ENCODE results near the gene TNPO3.

TNPO3 gene

DNA sequence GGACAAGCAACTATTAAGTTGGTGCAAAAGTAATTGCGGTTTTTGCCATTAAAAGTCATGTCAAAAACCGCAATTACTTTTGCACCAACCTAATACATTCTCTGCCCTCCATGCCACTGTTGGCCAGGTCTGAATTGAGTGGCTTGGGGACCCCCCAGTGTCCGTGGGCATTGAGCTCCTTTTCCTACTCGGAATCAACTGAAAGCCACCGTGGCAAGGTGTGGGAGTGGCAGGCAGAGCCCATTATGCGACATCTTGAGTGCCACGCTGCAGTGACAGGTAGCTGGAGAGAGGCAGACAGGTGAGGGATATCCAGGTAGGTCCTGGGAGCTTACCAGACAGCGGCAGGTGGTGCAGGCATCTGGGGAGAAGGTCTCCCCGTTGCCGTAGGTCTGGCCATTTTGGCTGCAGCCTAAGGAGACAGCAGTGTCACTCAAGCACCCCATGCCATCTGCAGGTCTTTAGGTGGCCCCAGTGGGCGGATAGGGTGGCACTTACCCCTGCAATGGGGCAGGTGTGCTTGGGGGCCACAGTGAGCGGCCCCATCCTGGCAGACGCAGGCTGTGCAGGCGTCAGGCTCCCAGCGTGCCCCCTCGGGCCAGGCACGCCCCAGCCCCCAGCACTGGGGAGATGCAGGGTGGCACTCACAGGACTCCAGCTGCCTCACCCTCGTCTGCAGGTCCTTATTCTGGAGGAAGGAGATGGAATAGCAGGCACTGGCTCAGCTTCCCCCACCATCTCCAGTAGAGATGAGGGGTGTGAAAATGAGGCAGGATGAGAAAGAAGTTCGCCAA lies 147.9 kb downstream of the TNPO3 start:
- no peak overlapping the region for H3K27ac ChIP-seq (replicated peaks; ENCODE audit: low read length)

DNA sequence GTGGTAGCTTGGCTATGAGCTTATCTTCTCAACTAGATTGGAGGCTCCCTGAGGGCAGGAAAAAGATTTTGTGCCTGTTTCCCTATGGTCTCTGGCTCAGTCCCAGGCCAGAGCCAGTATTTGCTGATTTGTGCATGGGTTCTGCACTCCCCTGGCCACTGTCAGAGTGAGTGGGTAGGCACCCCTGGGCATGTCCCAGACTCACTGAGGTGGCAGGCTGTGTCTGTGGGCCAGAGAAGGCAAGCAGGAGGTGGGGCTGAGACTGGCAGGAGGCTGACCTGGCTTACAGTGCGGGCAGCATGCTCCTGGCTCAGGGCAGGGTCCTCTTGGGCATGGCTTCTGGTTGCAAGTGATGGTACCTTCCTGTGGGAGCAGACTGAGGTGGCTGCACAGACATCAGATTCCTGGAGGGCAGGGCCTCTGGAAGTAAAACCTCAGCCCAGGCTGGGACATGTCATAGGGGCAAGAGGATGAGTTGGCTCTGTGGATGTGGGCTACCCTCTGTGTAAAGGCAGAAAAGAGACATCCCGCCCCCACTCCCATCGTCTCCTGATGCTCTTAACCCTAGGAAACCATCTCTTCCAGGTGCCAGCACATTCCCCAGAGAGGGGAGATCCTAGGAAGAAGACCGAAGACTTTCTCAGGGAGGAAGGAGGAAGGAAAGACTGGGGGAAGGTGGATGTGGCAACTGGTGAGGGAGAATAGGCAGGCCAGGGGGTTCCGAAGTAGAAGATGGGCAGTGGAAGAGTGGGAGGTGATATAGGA lies 148.7 kb downstream of the TNPO3 start:
- Histone ChIP-seq H3K14ac (ENCODE audit: low read length) (no peak overlapping the region), H3K27me3 (ENCODE audit: control insufficient read depth in 3 of 3, insufficient read depth in 3 of 3, low read depth in 1 of 3, low read length in 3 of 3) (peaks cover 0 to 42% (median 13%) of the 10 kb centered on the region in 3 experiments), H3K23ac (ENCODE audit: low read depth, low read length, poor library complexity) (peak overlapping the region; percentile 16), H2AK5ac (ENCODE audit: low read depth, low read length) (no peak overlapping the region), H2AFZ (ENCODE audit: low read length) (no peak overlapping the region), H2BK12ac (ENCODE audit: low read length) (no peak overlapping the region), H3K9me3 (replicated peaks in 1 of 2; ENCODE audit: control insufficient read depth in 2 of 2, insufficient read depth in 1 of 2, low read depth in 1 of 2, low read length in 2 of 2) (no peaks in the 10 kb centered on the region), H3K27ac (replicated peaks; ENCODE audit: low read length) (no peak overlapping the region), H3K36me3 (replicated peaks in 1 of 2; ENCODE audit: control insufficient read depth in 2 of 2, insufficient read depth in 2 of 2, low read length in 2 of 2) (no peaks in the 10 kb centered on the region), H3K79me1 (ENCODE audit: low read depth, low read length) (no peaks in the 10 kb centered on the region), H3K18ac (ENCODE audit: low read length) (no peak overlapping the region), H4K91ac (ENCODE audit: low read depth, low read length, poor library complexity) (no peak overlapping the region), H3K4ac (ENCODE audit: low read length) (no peak overlapping the region), H2BK5ac (ENCODE audit: low read length) (no peak overlapping the region), H3K9ac (ENCODE audit: low read depth, low read length, poor library complexity) (no peak overlapping the region), H3K4me1 (ENCODE audit: control insufficient read depth in 2 of 2, insufficient read depth in 1 of 2, low read depth in 1 of 2, low read length in 2 of 2) (peaks cover 11 to 13% of the 10 kb centered on the region in 2 donors), H4K8ac (ENCODE audit: low read depth, low read length) (no peak overlapping the region), H3K4me3 (ENCODE audit: low read length in 2 of 2) (no peak overlapping the region), H2BK120ac (ENCODE audit: low read depth, low read length) (no peak overlapping the region), H3K4me2 (ENCODE audit: insufficient read depth, low read length, poor library complexity, severe bottlenecking) (no peak overlapping the region), H2BK15ac (ENCODE audit: low read length) (no peak overlapping the region)
- WGBS, 2 donors (ENCODE audit: extremely low coverage in 2 of 2, insufficient read length in 2 of 2, insufficient replicate concordance in 1 of 2) = no CpG with 5 or more reads among the region's 5 CpGs
- DNase-seq (ENCODE audit: low spot score) = no peak

More for the DNA sequence above, 147.9 kb downstream of the TNPO3 start:
- no peaks in the 10 kb centered on the region for H3K36me3 ChIP-seq (replicated peaks in 1 of 2; ENCODE audit: control insufficient read depth in 2 of 2, insufficient read depth in 2 of 2, low read length in 2 of 2)
- no peak overlapping the region for H2BK12ac ChIP-seq (ENCODE audit: low read length)
- no peak overlapping the region for H4K91ac ChIP-seq (ENCODE audit: low read depth, low read length, poor library complexity)
- H2BK15ac ChIP-seq (ENCODE audit: low read length) = no peak overlapping the region
- H3K4me1 ChIP-seq (ENCODE audit: control insufficient read depth in 2 of 2, insufficient read depth in 1 of 2, low read depth in 1 of 2, low read length in 2 of 2) = peaks cover 16% of the 10 kb centered on the region in 2 donors
- H3K79me1 ChIP-seq (ENCODE audit: low read depth, low read length) = no peaks in the 10 kb centered on the region
- no CpG with 5 or more reads among the region's 19 CpGs for WGBS, 2 donors (ENCODE audit: extremely low coverage in 2 of 2, insufficient read length in 2 of 2, insufficient replicate concordance in 1 of 2)
- peaks cover 0 to 50% (median 15%) of the 10 kb centered on the region in 3 experiments for H3K27me3 ChIP-seq (ENCODE audit: control insufficient read depth in 3 of 3, insufficient read depth in 3 of 3, low read depth in 1 of 3, low read length in 3 of 3)
- H3K23ac ChIP-seq (ENCODE audit: low read depth, low read length, poor library complexity) = no peak overlapping the region
- H4K8ac ChIP-seq (ENCODE audit: low read depth, low read length) = no peak overlapping the region
- H3K4ac ChIP-seq (ENCODE audit: low read length) = no peak overlapping the region
- H2AFZ ChIP-seq (ENCODE audit: low read length) = no peak overlapping the region
- H3K9me3 ChIP-seq (replicated peaks in 1 of 2; ENCODE audit: control insufficient read depth in 2 of 2, insufficient read depth in 1 of 2, low read depth in 1 of 2, low read length in 2 of 2) = no peaks in the 10 kb centered on the region
- no peak overlapping the region for H3K4me2 ChIP-seq (ENCODE audit: insufficient read depth, low read length, poor library complexity, severe bottlenecking)
- H2BK5ac ChIP-seq (ENCODE audit: low read length) = no peak overlapping the region
- H3K9ac ChIP-seq (ENCODE audit: low read depth, low read length, poor library complexity) = peak overlapping the region; percentile 24
- no peak for DNase-seq (ENCODE audit: low spot score)
- H3K18ac ChIP-seq (ENCODE audit: low read length) = peak overlapping the region; percentile 23
- H2AK5ac ChIP-seq (ENCODE audit: low read depth, low read length) = no peak overlapping the region
- no peak overlapping the region for H2BK120ac ChIP-seq (ENCODE audit: low read depth, low read length)
- no peak overlapping the region for H3K4me3 ChIP-seq (ENCODE audit: low read length in 2 of 2)
- H3K14ac ChIP-seq (ENCODE audit: low read length) = no peak overlapping the region

DNA sequence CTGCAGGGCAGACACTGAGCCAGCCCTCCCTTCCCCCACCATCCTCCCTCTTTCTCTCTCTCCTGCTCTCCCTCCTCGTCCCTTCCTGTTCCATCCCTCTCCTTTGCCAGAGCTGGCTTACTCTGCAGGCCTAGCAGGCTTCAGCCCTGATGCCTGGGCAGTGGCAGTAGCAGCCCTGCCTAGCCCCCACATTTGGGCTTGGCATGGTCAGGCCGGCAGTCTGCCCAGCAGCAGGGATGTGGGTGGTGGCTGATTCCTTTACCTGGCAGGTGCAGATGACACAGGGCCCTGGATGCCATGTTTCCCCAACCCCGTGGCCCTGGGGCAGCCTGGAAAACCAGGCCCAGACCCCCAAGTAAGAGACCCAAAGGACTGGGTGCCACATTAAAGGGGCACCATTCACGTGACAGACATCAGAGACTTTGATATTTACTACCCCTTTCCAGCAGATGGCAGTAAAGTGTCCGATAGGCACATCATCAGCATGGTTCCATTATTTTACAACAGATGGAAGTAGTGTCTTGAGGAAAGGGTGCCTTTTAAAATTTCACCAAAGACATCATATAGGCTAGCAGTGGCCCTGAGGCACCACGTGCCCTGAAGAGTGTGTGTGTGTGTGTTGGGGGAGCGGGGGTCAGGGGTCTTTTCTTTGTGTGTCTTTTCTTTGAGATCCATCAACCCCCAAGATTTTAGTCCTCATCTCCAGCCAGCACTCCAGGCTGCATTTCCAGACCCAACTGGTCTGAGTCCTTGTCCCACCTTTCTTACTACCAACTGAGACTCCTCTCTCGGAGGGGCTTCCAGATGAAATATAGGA lies 150.3 kb downstream of the TNPO3 start:
- Histone ChIP-seq H2BK5ac (ENCODE audit: low read length) (no peak overlapping the region), H3K9ac (ENCODE audit: low read depth, low read length, poor library complexity) (no peak overlapping the region), H2BK15ac (ENCODE audit: low read length) (no peak overlapping the region), H3K36me3 (replicated peaks in 1 of 2; ENCODE audit: control insufficient read depth in 2 of 2, insufficient read depth in 2 of 2, low read length in 2 of 2) (no peaks in the 10 kb centered on the region), H3K9me3 (replicated peaks in 1 of 2; ENCODE audit: control insufficient read depth in 2 of 2, insufficient read depth in 1 of 2, low read depth in 1 of 2, low read length in 2 of 2) (peaks cover 0 to 3% of the 10 kb centered on the region in 2 donors), H3K4me3 (ENCODE audit: low read length in 2 of 2) (no peak overlapping the region), H3K79me1 (ENCODE audit: low read depth, low read length) (no peaks in the 10 kb centered on the region), H3K27ac (replicated peaks; ENCODE audit: low read length) (no peak overlapping the region), H3K23ac (ENCODE audit: low read depth, low read length, poor library complexity) (peak overlapping the region; percentile 40), H2BK12ac (ENCODE audit: low read length) (peak overlapping the region; percentile 87), H3K27me3 (ENCODE audit: control insufficient read depth in 3 of 3, insufficient read depth in 3 of 3, low read depth in 1 of 3, low read length in 3 of 3) (peaks cover 0 to 26% (median under 1%) of the 10 kb centered on the region in 3 experiments), H2AK5ac (ENCODE audit: low read depth, low read length) (peak overlapping the region; percentile 20), H3K4me2 (ENCODE audit: insufficient read depth, low read length, poor library complexity, severe bottlenecking) (no peak overlapping the region), H3K4me1 (ENCODE audit: control insufficient read depth in 2 of 2, insufficient read depth in 1 of 2, low read depth in 1 of 2, low read length in 2 of 2) (peaks cover 7 to 8% of the 10 kb centered on the region in 2 donors), H2BK120ac (ENCODE audit: low read depth, low read length) (no peak overlapping the region), H4K91ac (ENCODE audit: low read depth, low read length, poor library complexity) (no peak overlapping the region), H4K8ac (ENCODE audit: low read depth, low read length) (no peak overlapping the region), H2AFZ (ENCODE audit: low read length) (no peak overlapping the region), H3K18ac (ENCODE audit: low read length) (peak overlapping the region; percentile 87), H3K14ac (ENCODE audit: low read length) (no peak overlapping the region), H3K4ac (ENCODE audit: low read length) (no peak overlapping the region)
- no CpG with 5 or more reads among the region's 8 CpGs for WGBS, 2 donors (ENCODE audit: extremely low coverage in 2 of 2, insufficient read length in 2 of 2, insufficient replicate concordance in 1 of 2)
- no peak for DNase-seq (ENCODE audit: low spot score)

Measured in neuronal stem cell (in vitro differentiated cells).